Brain microvascular endothelial cell (primary cell): ENCODE measurements around the gene HECA.

Experiments used
- DNase-seq: peaks from one replicate; pipeline ENCODE4 v3.0.0-alpha.2; 2020
- H3K27ac ChIP-seq: fragments of 250-450 bp; sonication (Bioruptor Pico); 2 replicates; pipeline ENCODE4 v1.5.1; 2020; ENCODE audit warnings: mild to moderate bottlenecking, moderate library complexity
- H3K27me3 ChIP-seq: fragments of 250-450 bp; sonication (Bioruptor Pico); replicated peaks from 2 replicates; pipeline ENCODE4 v1.5.1; 2020; ENCODE audit warnings: mild to moderate bottlenecking
- H3K36me3 ChIP-seq: fragments of 250-450 bp; sonication (Bioruptor Pico); replicated peaks from 2 replicates; pipeline ENCODE4 v1.5.1; 2020; ENCODE audit warnings: mild to moderate bottlenecking
- H3K4me3 ChIP-seq: 2 replicates; pipeline ENCODE4 v1.5.1; 2011; ENCODE audit warnings: low read depth, mild to moderate bottlenecking, control low read depth, low read length, moderate library complexity
- in situ Hi-C: cut with HindIII; loops from 2 replicates; pipeline ENCODE4 v1.10.0; 2017; ENCODE audit warnings: low sequenced_read_pairs, low pct_ligation_motif_present
- TF ChIP-seq, protein P1 (sequence below): IDR thresholded peaks from 2 replicates; pipeline ENCODE4 v1.5.1; 2011; ENCODE audit warnings: low read depth, mild to moderate bottlenecking, moderate library complexity, low read length, control low read depth, inconsistent platforms; ENCODE audit errors: missing control alignments

The HECA gene

DNA sequence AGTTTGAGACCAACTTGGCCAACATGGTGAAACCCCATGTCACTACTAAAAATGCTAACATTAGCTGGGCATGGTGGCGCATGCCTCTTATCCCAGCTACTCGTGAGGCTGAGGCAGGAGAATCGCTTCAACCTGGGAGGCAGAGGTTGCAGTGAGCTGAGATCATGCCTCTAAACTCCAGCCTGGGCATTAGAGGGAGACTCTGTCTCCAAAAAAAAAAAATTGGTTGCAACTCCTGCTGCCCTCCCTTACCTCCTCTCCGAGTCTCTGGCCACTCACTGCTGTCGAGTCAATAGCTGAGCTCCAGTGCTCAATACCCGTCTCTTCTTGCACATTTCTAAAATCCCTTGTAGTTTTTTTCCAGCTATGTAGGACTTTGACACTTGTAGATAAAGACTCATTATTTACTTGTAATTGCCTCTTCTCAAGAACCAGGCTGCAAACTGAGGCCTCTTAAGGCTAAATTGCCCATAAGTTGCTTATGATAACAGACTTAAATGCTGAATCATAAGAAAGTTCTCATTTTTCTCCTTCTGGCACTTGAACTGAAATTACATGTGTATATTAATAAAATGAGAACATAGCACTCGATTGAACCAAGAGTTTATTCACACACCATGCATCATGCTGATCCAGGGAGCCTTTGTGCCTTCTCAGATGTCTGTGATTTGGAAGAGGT, 13.8 kb downstream of the HECA start:
- Histone ChIP-seq H3K4me3 (no peak overlapping the region), H3K27ac (no peak overlapping the region), H3K36me3 (no peaks in the 10 kb centered on the region), H3K27me3 (no peaks in the 10 kb centered on the region)
- TF ChIP-seq, protein P1, sequence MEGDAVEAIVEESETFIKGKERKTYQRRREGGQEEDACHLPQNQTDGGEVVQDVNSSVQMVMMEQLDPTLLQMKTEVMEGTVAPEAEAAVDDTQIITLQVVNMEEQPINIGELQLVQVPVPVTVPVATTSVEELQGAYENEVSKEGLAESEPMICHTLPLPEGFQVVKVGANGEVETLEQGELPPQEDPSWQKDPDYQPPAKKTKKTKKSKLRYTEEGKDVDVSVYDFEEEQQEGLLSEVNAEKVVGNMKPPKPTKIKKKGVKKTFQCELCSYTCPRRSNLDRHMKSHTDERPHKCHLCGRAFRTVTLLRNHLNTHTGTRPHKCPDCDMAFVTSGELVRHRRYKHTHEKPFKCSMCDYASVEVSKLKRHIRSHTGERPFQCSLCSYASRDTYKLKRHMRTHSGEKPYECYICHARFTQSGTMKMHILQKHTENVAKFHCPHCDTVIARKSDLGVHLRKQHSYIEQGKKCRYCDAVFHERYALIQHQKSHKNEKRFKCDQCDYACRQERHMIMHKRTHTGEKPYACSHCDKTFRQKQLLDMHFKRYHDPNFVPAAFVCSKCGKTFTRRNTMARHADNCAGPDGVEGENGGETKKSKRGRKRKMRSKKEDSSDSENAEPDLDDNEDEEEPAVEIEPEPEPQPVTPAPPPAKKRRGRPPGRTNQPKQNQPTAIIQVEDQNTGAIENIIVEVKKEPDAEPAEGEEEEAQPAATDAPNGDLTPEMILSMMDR = no peak
- no peak for DNase-seq
- in situ Hi-C loops = no loop called here

DNA sequence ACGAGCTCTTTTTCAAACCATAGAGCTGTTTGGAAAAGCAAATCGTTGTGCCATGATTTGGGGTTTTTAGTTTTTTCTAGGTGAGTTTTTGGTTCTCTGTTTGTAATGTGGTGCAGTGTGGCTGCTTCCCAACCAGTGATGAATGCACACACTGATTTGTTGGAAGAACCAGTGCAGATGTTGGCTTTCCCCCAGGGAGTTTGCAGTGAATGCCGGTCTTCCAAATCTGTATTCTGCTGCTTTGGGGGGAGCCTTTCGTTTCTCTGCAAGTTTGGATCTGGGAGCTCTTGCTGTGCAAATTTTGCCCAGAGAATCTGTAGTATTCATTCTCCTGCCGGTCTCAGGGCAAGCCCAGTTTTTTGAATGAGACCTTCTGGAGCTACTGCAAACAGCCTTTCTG, 14.5 kb downstream of the HECA start:
- H3K27ac ChIP-seq = no peak overlapping the region
- in situ Hi-C loops = no loop called here
- TF ChIP-seq, protein P1 = no peak

DNA sequence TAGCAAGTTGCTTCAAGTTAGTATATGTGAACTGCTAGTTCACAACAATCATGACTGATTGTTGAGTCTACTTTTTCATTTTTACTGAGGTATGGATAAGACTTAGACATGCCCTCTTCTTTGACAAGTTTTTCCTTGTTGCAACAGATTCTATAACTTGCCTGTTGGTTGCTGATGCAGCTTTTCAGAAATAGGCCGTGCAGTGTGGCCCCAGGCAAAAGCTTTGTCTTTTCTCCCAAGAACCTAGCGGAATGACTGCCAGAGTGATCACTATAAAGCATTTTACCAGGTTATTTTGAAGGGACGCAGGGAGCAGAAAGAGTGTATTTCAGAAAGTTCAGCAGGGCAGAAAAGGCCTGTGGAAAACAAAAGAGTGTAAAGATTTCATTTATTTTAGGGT, 16.0 kb downstream of the HECA start:
- no peak overlapping the region for H3K4me3 ChIP-seq
- H3K27ac ChIP-seq = no peak overlapping the region
- no peaks in the 10 kb centered on the region for H3K36me3 ChIP-seq
- in situ Hi-C loops = no loop called here
- no peaks in the 10 kb centered on the region for H3K27me3 ChIP-seq
- TF ChIP-seq, protein P1 = no peak
- DNase-seq = no peak

More for the DNA sequence above, 14.5 kb downstream of the HECA start:
- no peaks in the 10 kb centered on the region for H3K36me3 ChIP-seq
- no peaks in the 10 kb centered on the region for H3K27me3 ChIP-seq
- no peak overlapping the region for H3K4me3 ChIP-seq
- DNase-seq = no peak

DNA sequence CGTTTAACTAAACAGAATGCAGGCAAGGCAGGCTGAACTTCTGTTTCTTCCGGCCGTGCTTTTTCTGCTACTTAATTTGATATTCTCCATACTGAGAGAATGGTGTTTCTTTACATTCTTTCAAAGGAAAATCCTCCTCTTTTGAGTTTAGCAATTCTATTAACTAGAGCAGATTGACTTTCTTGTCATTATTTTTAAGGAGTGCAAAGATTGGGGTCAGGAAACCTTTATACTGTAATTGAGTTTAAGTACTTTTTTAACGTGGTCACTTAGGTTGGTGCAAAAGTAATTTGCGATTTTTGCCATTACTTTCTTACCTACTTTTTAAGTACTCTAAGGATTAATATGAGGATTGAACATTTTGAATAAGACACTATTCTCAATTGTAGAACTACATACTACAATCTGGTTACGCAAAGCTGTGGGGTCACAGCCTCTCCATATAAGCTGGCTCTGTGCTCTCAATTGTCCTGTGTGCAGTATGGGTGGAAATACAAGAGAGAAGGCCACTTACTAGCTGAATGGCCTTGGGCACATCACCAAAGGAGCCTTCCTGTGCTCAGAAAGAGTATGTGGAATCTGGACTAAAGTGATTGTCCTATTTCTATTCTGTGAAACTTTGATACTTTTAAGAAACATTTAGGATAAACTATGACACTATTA, 16.7 kb downstream of the HECA start:
- TF ChIP-seq, protein P1 = no peak
- no peak overlapping the region for H3K4me3 ChIP-seq

DNA sequence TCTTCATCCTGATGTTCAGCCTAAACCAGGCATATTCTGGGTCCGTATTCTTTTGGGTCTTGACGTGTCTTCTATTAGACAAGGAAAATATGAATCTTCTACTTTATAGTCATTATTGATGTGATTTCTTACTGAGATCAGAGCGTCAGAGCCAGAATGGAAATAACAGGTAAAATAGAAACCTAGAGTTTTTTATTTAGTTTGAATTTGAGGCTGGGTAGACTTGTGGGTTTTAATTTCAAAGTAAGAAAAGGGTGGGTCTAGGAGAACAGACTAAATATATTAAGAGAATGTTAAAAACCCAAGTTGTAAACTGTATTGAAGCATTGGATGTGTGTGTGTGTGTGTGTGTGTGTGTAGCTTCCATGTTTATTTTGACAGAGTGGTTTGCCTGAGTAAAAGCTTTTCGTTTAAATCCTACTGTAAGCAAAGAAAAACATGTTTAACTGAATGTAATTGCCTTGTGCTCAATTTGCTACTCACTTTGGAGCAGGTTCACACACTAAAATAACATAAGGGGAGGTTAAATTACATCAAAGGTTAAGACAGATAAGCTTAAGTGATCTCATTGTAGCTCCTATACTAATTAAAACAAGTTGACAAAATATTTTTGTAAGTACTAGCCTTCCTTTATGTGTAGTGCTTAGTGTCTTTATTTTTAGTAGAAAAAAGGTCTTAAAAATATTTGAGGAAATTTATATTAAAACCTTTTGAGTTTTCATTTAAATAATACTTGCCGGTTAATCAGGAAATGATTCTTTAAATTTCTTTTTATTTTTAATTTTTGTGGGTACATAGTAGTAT, 17.4 kb downstream of the HECA start:
- in situ Hi-C loops = no loop called here
- H3K27ac ChIP-seq = no peak overlapping the region

More for the DNA sequence above, 16.7 kb downstream of the HECA start:
- no peaks in the 10 kb centered on the region for H3K36me3 ChIP-seq
- DNase-seq = no peak
- H3K27me3 ChIP-seq = no peaks in the 10 kb centered on the region
- no peak overlapping the region for H3K27ac ChIP-seq
- in situ Hi-C loops = no loop called here

More for the DNA sequence above, 17.4 kb downstream of the HECA start:
- TF ChIP-seq, protein P1 = no peak
- no peak overlapping the region for H3K4me3 ChIP-seq
- no peaks in the 10 kb centered on the region for H3K36me3 ChIP-seq
- no peak for DNase-seq
- no peaks in the 10 kb centered on the region for H3K27me3 ChIP-seq
